ENCODE results near the gene TPX2. TPM values are rescaled to one million over a fixed set of nuclear protein-coding genes. Genes with fewer than 3 reads are reported as not detected.

The TPX2 gene
- total and polyA plus RNA-seq, 2 experiments from 2014 or later: 37.7 to 39.6 TPM

- no peaks in the 10 kb centered on the region; the same call in 1 of the 2 replicates for H3K27me3 ChIP-seq (replicated peaks; ENCODE audit: insufficient read depth)
- no peak overlapping the region for H2AFZ ChIP-seq
- no peaks in the 10 kb centered on the region for H3K36me3 ChIP-seq (ENCODE audit: low read depth)
- 23 to 25% methylated on average over 13 to 14 of the region's 14 CpGs for WGBS, 2 experiments (ENCODE audit: low coverage in 1 of 2, low lambda C conversion rate in 2 of 2, missing lambda C conversion rate in 2 of 2)
- peak; percentile 97 for DNase-seq
- no peaks in the 10 kb centered on the region for H4K20me1 ChIP-seq (ENCODE audit: insufficient read depth)
- H3K9me2 ChIP-seq (ENCODE audit: insufficient read depth): no peaks in the 10 kb centered on the region
- peaks cover 31% of the 10 kb centered on the region for H3K4me1 ChIP-seq (ENCODE audit: insufficient read depth)
- H3K9me3 ChIP-seq (ENCODE audit: low read depth): no peaks in the 10 kb centered on the region
- H3F3A ChIP-seq (ENCODE audit: insufficient read depth): peaks cover 19% of the 10 kb centered on the region
- H3K4me2 ChIP-seq (ENCODE audit: unreplicated experiment): peak overlapping the region; percentile 6
- H3K79me2 ChIP-seq (ENCODE audit: insufficient read depth): no peaks in the 10 kb centered on the region
- H3K9ac ChIP-seq: no peak overlapping the region
- no peak overlapping the region for H3K4me3 ChIP-seq
- TF ChIP-seq EZH2phosphoT487 (IDR thresholded peaks at IDR 0.05; ENCODE audit: insufficient read depth, low read depth) (0 out of 2 replicates have a peak, but pooled peaks have one; percentile 52), EZH2 (IDR thresholded peaks at IDR 0.05; ENCODE audit: insufficient read depth, poor library complexity, severe bottlenecking) (no peak)
- H3K27ac ChIP-seq: no peak overlapping the region
- in situ Hi-C loops (cut with MboI): no loop called here
Measured at GRCh38 chr20:31835977-31836852, 97.1 kb downstream of the TPX2 start.

DNA sequence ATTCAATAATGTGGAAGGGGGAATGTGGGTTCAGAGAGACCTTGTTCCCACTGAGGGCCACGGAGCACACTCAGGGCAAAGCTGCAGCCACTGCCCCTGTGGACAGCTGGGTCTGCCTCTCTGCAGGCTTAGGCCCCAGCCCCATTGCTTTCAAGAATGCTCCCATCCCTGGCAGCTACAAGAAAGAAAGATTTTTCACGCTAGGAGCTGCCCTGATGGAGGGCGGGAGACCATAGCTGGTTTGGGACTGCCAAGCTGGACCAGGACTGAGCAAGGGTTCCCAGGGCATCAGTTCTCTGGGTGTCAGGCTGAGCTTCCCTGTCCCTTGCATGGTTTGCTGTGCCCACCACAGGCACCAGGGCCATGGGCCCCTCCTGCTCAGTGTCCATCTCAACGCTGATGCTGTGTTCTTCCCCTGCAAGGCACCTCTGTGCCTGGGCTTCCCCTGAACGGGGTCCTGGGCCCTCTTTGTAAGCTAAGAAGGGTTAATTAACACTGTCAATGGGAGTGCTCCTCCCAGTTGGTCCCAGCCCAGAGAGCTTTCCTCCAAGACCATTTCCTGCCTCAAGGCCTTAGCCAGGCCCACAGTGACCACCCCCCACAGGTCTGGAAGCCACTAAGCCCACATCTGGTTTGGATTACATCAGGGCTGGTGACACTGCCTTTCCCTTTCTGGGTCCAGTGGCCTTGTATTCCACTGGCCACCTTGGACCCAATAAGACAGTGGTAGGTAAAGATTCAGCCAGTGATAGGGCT, 97.9 kb downstream of the TPX2 start:
- Histone ChIP-seq H2AFZ (no peak overlapping the region), H3K27me3 (replicated peaks; ENCODE audit: insufficient read depth) (no peaks in the 10 kb centered on the region; the same call in 1 of the 2 replicates), H3K9me3 (ENCODE audit: low read depth) (no peaks in the 10 kb centered on the region), H3K9me2 (ENCODE audit: insufficient read depth) (no peaks in the 10 kb centered on the region), H3K4me3 (no peak overlapping the region), H3K27ac (no peak overlapping the region), H3K36me3 (ENCODE audit: low read depth) (no peaks in the 10 kb centered on the region), H4K20me1 (ENCODE audit: insufficient read depth) (no peaks in the 10 kb centered on the region), H3F3A (ENCODE audit: insufficient read depth) (peaks cover 24% of the 10 kb centered on the region), H3K4me1 (ENCODE audit: insufficient read depth) (peaks cover 37% of the 10 kb centered on the region), H3K9ac (no peak overlapping the region), H3K79me2 (ENCODE audit: insufficient read depth) (no peaks in the 10 kb centered on the region), H3K4me2 (ENCODE audit: unreplicated experiment) (peak overlapping the region; percentile 11)
- in situ Hi-C loops (cut with MboI): no loop called here
- WGBS, 2 experiments (ENCODE audit: low coverage in 1 of 2, low lambda C conversion rate in 2 of 2, missing lambda C conversion rate in 2 of 2): 76 to 78% methylated on average over 5 of the region's 5 CpGs
- TF ChIP-seq EZH2 (IDR thresholded peaks at IDR 0.05; ENCODE audit: insufficient read depth, poor library complexity, severe bottlenecking) (no peak), EZH2phosphoT487 (IDR thresholded peaks at IDR 0.05; ENCODE audit: insufficient read depth, low read depth) (no peak)
- DNase-seq: peak; percentile 36

DNA sequence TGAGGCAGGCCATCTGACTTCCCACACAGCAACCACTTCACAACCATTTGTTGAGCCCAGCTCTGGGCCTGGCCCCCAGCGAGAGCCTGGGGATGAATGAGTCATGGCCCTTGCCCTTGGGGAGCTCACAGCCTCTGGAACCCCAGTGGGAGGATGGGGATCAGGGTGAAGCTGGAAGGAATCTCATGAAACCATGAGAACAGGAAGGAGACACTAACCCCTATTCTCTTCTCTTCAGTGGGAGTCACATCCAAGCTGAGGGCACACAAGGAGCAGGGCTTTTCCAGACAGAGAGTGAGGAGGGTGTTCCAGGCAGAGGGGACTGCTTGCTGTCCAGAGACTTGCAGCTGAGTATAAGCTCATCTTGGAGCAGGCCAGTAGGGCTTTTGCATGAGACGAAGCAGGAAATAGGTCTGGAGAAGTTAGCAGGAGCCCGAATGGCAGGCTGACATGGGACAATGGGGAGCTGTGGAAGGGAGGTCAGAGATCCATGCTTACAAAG, 98.9 kb downstream of the TPX2 start:
- H3K4me2 ChIP-seq (ENCODE audit: unreplicated experiment): no peak overlapping the region

GRCh38 chr20:31838646-31839292, 99.7 kb downstream of the TPX2 start:
- Histone ChIP-seq H3K36me3 (ENCODE audit: low read depth) (no peaks in the 10 kb centered on the region), H3K9me2 (ENCODE audit: insufficient read depth) (no peaks in the 10 kb centered on the region), H3K4me1 (ENCODE audit: insufficient read depth) (peaks cover 50% of the 10 kb centered on the region), H3F3A (ENCODE audit: insufficient read depth) (peaks cover 24% of the 10 kb centered on the region), H3K27ac (no peak overlapping the region), H3K9me3 (ENCODE audit: low read depth) (no peaks in the 10 kb centered on the region), H3K4me3 (no peak overlapping the region), H4K20me1 (ENCODE audit: insufficient read depth) (no peaks in the 10 kb centered on the region), H3K9ac (no peak overlapping the region), H3K4me2 (ENCODE audit: unreplicated experiment) (no peak overlapping the region), H3K27me3 (replicated peaks; ENCODE audit: insufficient read depth) (no peaks in the 10 kb centered on the region), H2AFZ (no peak overlapping the region), H3K79me2 (ENCODE audit: insufficient read depth) (no peaks in the 10 kb centered on the region)
- DNase-seq: no peak
- in situ Hi-C loops (cut with MboI): no loop called here
- 88 to 90% methylated on average over 9 of the region's 9 CpGs for WGBS, 2 experiments (ENCODE audit: low coverage in 1 of 2, low lambda C conversion rate in 2 of 2, missing lambda C conversion rate in 2 of 2)
- no peak for TF ChIP-seq EZH2 (IDR thresholded peaks at IDR 0.05; ENCODE audit: insufficient read depth, poor library complexity, severe bottlenecking)
- TF ChIP-seq EZH2phosphoT487 (IDR thresholded peaks at IDR 0.05; ENCODE audit: insufficient read depth, low read depth): no peak

More for the DNA sequence above, 98.9 kb downstream of the TPX2 start:
- TF ChIP-seq EZH2 (IDR thresholded peaks at IDR 0.05; ENCODE audit: insufficient read depth, poor library complexity, severe bottlenecking) (no peak), EZH2phosphoT487 (IDR thresholded peaks at IDR 0.05; ENCODE audit: insufficient read depth, low read depth) (no peak)
- peaks cover 24% of the 10 kb centered on the region for H3F3A ChIP-seq (ENCODE audit: insufficient read depth)
- no peak overlapping the region for H3K4me3 ChIP-seq
- H3K4me1 ChIP-seq (ENCODE audit: insufficient read depth): peaks cover 46% of the 10 kb centered on the region
- no peaks in the 10 kb centered on the region for H3K79me2 ChIP-seq (ENCODE audit: insufficient read depth)
- no peaks in the 10 kb centered on the region for H3K9me3 ChIP-seq (ENCODE audit: low read depth)
- no peak overlapping the region for H3K9ac ChIP-seq
- H4K20me1 ChIP-seq (ENCODE audit: insufficient read depth): no peaks in the 10 kb centered on the region
- no peaks in the 10 kb centered on the region for H3K9me2 ChIP-seq (ENCODE audit: insufficient read depth)
- 35 to 57% methylated on average over 3 of the region's 3 CpGs for WGBS, 2 experiments (ENCODE audit: low coverage in 1 of 2, low lambda C conversion rate in 2 of 2, missing lambda C conversion rate in 2 of 2)
- in situ Hi-C loops (cut with MboI): no loop called here
- peak; percentile 78 for DNase-seq
- H3K27me3 ChIP-seq (replicated peaks; ENCODE audit: insufficient read depth): no peaks in the 10 kb centered on the region
- H2AFZ ChIP-seq: no peak overlapping the region
- H3K36me3 ChIP-seq (ENCODE audit: low read depth): no peaks in the 10 kb centered on the region
- 0 out of 2 replicates have a peak overlapping the region, but pooled peaks have one; percentile 16 for H3K27ac ChIP-seq
